ENCODE measurements around the gene KRT36. TPM values are rescaled to one million over a fixed set of nuclear protein-coding genes. Genes with fewer than 3 reads are reported as not detected.

Gene KRT36
- polyA plus RNA-seq, 3 donors, result 0.24 to 0.87 (median 0.25) TPM

- no peak overlapping the region for H3K4me3 Mint-ChIP-seq
- H3K9ac ChIP-seq (ENCODE audit: insufficient read depth, low read length, poor library complexity, severe bottlenecking), result no peak overlapping the region
- no peaks in the 10 kb centered on the region for H3K79me2 ChIP-seq (ENCODE audit: insufficient read depth, low read length)
- H3K4me3 ChIP-seq (replicated peaks in 1 of 3; ENCODE audit: low read depth in 2 of 3, low read length in 3 of 3), result no peak overlapping the region
- H3K27ac ChIP-seq (ENCODE audit: low read depth in 1 of 2, low read length in 2 of 2), result no peak overlapping the region
- no peaks in the 10 kb centered on the region for H3K9me3 ChIP-seq (replicated peaks in 1 of 2; ENCODE audit: control insufficient read depth in 1 of 2, insufficient read depth in 1 of 2, low read length in 2 of 2)
- peaks cover 0 to 4% of the 10 kb centered on the region in 2 donors for H3K27me3 ChIP-seq (ENCODE audit: control insufficient read depth in 2 of 2, insufficient read depth in 2 of 2, low read length in 2 of 2)
- no peak overlapping the region for H3K4me2 ChIP-seq (replicated peaks; ENCODE audit: extremely low read depth, low read length, poor library complexity, severe bottlenecking)
- H3K36me3 Mint-ChIP-seq, result no peaks in the 10 kb centered on the region
- WGBS (ENCODE audit: insufficient coverage), result 100% methylated on average over 2 of the region's 7 CpGs
- H2AFZ ChIP-seq (ENCODE audit: insufficient read depth, low read depth, low read length, poor library complexity, severe bottlenecking), result no peak overlapping the region
- no peak for DNase-seq
- H4K20me1 ChIP-seq (ENCODE audit: insufficient read depth, low read length), result no peaks in the 10 kb centered on the region
- H3K9me3 Mint-ChIP-seq, result peaks cover 0 to 2% (median 0%) of the 10 kb centered on the region in 7 donors
- intact Hi-C loops (cut with micrococcal nuclease), result no loop called here
- H3K4me1 ChIP-seq (ENCODE audit: control insufficient read depth in 1 of 2, insufficient read depth in 2 of 2, low read length in 2 of 2), result no peaks in the 10 kb centered on the region
- no peak overlapping the region for H3K27ac Mint-ChIP-seq
- H3K36me3 ChIP-seq (replicated peaks in 1 of 2; ENCODE audit: control insufficient read depth in 1 of 2, insufficient read depth in 2 of 2, low read length in 2 of 2), result no peaks in the 10 kb centered on the region
- no peaks in the 10 kb centered on the region for H3K4me1 Mint-ChIP-seq
- TF ChIP-seq, protein P1, sequence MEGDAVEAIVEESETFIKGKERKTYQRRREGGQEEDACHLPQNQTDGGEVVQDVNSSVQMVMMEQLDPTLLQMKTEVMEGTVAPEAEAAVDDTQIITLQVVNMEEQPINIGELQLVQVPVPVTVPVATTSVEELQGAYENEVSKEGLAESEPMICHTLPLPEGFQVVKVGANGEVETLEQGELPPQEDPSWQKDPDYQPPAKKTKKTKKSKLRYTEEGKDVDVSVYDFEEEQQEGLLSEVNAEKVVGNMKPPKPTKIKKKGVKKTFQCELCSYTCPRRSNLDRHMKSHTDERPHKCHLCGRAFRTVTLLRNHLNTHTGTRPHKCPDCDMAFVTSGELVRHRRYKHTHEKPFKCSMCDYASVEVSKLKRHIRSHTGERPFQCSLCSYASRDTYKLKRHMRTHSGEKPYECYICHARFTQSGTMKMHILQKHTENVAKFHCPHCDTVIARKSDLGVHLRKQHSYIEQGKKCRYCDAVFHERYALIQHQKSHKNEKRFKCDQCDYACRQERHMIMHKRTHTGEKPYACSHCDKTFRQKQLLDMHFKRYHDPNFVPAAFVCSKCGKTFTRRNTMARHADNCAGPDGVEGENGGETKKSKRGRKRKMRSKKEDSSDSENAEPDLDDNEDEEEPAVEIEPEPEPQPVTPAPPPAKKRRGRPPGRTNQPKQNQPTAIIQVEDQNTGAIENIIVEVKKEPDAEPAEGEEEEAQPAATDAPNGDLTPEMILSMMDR (IDR thresholded peaks at IDR 0.05), result no peak
- peaks cover 11 to 38% (median 28%) of the 10 kb centered on the region in 3 donors for H3K27me3 Mint-ChIP-seq (ENCODE audit: low read depth in 3 of 3)
Measured at GRCh38 chr17:41537614-41537954, 47.9 kb upstream of the KRT36 start.

DNA sequence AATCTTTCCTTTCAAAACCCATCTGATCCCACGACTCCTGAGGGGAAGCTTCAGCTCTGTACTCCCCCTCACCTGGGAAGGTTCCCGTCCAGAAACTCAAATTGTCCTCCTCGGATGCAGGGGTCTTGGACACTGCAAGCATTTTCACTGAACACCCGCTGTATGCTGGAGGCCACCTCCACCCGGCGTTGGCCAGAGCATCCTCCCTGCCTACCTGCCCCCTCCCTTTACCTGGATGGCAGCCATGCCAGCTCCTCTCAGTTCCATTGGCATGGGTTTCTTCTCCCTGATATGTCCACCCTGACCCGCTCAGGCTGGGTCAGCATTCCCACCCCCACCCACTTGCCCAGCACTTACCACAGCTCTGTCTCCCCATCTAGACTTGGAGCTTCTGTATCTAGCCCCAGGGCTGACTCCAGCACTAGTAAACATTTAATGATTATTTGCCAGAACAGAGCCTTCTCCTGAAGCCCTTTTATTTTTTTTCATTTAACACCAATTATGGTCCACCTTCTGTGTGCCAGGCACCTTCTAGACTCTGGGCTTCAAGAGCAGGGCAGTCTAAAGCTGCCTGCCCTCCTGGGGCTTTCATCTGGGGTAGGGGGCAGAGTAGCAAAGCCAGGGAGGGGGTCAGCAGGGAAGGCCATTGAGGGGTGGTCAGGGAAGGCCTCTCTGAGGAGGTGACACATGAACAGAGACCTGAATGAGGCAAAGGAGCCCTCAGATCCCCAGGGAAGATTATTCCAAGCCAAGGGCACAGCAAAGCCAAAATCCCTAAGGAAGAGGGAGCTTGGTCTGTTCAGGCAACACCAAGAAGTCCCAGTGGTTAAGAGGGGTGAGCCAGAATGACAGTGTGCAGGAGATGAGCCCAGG, 47.3 kb upstream of the KRT36 start:
- WGBS (ENCODE audit: insufficient coverage), result 87% methylated on average over 7 of the region's 7 CpGs
- H3K9me3 ChIP-seq (replicated peaks in 1 of 2; ENCODE audit: control insufficient read depth in 1 of 2, insufficient read depth in 1 of 2, low read length in 2 of 2), result no peaks in the 10 kb centered on the region
- H3K9ac ChIP-seq (ENCODE audit: insufficient read depth, low read length, poor library complexity, severe bottlenecking), result no peak overlapping the region
- Mint-ChIP-seq H3K36me3 (no peaks in the 10 kb centered on the region), H3K9me3 (peaks cover 0 to 2% (median 0%) of the 10 kb centered on the region in 7 donors), H3K27ac (no peak overlapping the region), H3K4me1 (no peaks in the 10 kb centered on the region), H3K27me3 (ENCODE audit: low read depth in 3 of 3) (peaks cover 14 to 41% (median 31%) of the 10 kb centered on the region in 3 donors), H3K4me3 (peak overlapping the region in 1 of 2 donors; percentile 16)
- TF ChIP-seq, protein P1 (IDR thresholded peaks at IDR 0.05), result no peak
- H3K4me2 ChIP-seq (replicated peaks; ENCODE audit: extremely low read depth, low read length, poor library complexity, severe bottlenecking), result no peak overlapping the region
- intact Hi-C loops (cut with micrococcal nuclease), result no loop called here
- no peaks in the 10 kb centered on the region for H3K79me2 ChIP-seq (ENCODE audit: insufficient read depth, low read length)
- no peaks in the 10 kb centered on the region for H3K36me3 ChIP-seq (replicated peaks in 1 of 2; ENCODE audit: control insufficient read depth in 1 of 2, insufficient read depth in 2 of 2, low read length in 2 of 2)
- H4K20me1 ChIP-seq (ENCODE audit: insufficient read depth, low read length), result no peaks in the 10 kb centered on the region
- DNase-seq, result no peak
- H3K4me3 ChIP-seq (replicated peaks in 1 of 3; ENCODE audit: low read depth in 2 of 3, low read length in 3 of 3), result no peak overlapping the region
- no peak overlapping the region for H3K27ac ChIP-seq (ENCODE audit: low read depth in 1 of 2, low read length in 2 of 2)
- H3K27me3 ChIP-seq (ENCODE audit: control insufficient read depth in 2 of 2, insufficient read depth in 2 of 2, low read length in 2 of 2), result peaks cover 0 to 5% of the 10 kb centered on the region in 2 donors
- H2AFZ ChIP-seq (ENCODE audit: insufficient read depth, low read depth, low read length, poor library complexity, severe bottlenecking), result no peak overlapping the region
- no peaks in the 10 kb centered on the region for H3K4me1 ChIP-seq (ENCODE audit: control insufficient read depth in 1 of 2, insufficient read depth in 2 of 2, low read length in 2 of 2)

Measured in CD14-positive monocyte (primary cell).